NCI-H748 (cell line): Measurements from ENCODE around the gene TDRD7.
A peak's percentile ranks its signal among the peaks of the same experiment; 100 is the strongest.
"Not testable (repeated sequence)": the region's sequence is repeated elsewhere in the genome, so short reads cannot be mapped to it uniquely, and the experiment has no call there.

Source experiments
- DNase-seq: peaks from one replicate; lab custom pipeline; 2025; ENCODE audit not compliant: unreplicated experiment; lab: John Stamatoyannopoulos, UW

TDRD7 gene

GRCh38 chr9:97473717-97474116, 61.8 kb downstream of the TDRD7 start:
- no peak for DNase-seq

GRCh38 chr9:97474372-97474925, 62.6 kb downstream of the TDRD7 start:
- no peak for DNase-seq

- DNase-seq: no peak
These were observed 63.2 kb downstream of the TDRD7 start for GRCh38 chr9:97475059-97475458.

- no peak for DNase-seq
These were observed 66.5 kb downstream of the TDRD7 start for GRCh38 chr9:97478301-97478981.

- DNase-seq: no peak
These were observed 67.7 kb downstream of the TDRD7 start for GRCh38 chr9:97479496-97480159.

GRCh38 chr9:97480174-97480573, 68.3 kb downstream of the TDRD7 start:
- no peak for DNase-seq

- no peak for DNase-seq
These were observed 68.9 kb downstream of the TDRD7 start for GRCh38 chr9:97480749-97481148.

GRCh38 chr9:97484134-97484533, 72.2 kb downstream of the TDRD7 start:
- no peak for DNase-seq

GRCh38 chr9:97487107-97487506, 75.2 kb downstream of the TDRD7 start:
- no peak for DNase-seq

GRCh38 chr9:97487861-97488260, 76.0 kb downstream of the TDRD7 start:
- DNase-seq: peak; percentile 17

- no peak for DNase-seq
These were observed 79.5 kb downstream of the TDRD7 start for GRCh38 chr9:97491216-97491999.

- DNase-seq: not testable (repeated sequence)
These were observed 85.9 kb downstream of the TDRD7 start for GRCh38 chr9:97497558-97498375.

- not testable (repeated sequence) for DNase-seq
These were observed 87.0 kb downstream of the TDRD7 start for GRCh38 chr9:97498846-97499245.

GRCh38 chr9:97500263-97500662, 88.4 kb downstream of the TDRD7 start:
- DNase-seq: no peak

GRCh38 chr9:97500765-97501176, 88.9 kb downstream of the TDRD7 start:
- DNase-seq: no peak

GRCh38 chr9:97501177-97501971, 89.5 kb downstream of the TDRD7 start, which contains the start of gene TMOD1:
TSS of gene TMOD1 (plus strand) at chr9:97501666. CDS start at chr9:97524189, 22,523 bp downstream.
- DNase-seq: peak; percentile 82

GRCh38 chr9:97501972-97502221, 90.0 kb downstream of the TDRD7 start:
- DNase-seq: peak; percentile 54

- DNase-seq: peak; percentile 31
These were observed 90.5 kb downstream of the TDRD7 start for GRCh38 chr9:97502222-97502983.
